HepG2 (cell line): ENCODE data around the gene GLYATL3. TPM values are rescaled to one million over a fixed set of nuclear protein-coding genes. Genes with fewer than 3 reads are reported as not detected.

Source experiments
- ATAC-seq: fragments of 200-7000 bp; cut with Tn5 transposase; 3 replicates; pipeline ENCODE4 v1.9.1; 2020; ENCODE audit warnings: mild to moderate bottlenecking, moderate library complexity
- BruUV-seq: library from RNA; stranded (reverse); fragments of 400-500 nt; replicated peaks from 2 replicates; lab custom pipeline; 2021; lab: Mats Ljungman, UMichigan
- CTCF ChIA-PET: fragments of 300-600 bp; formaldehyde crosslinking; extraction: SDS; loops from one replicate; lab custom pipeline; 2021; ENCODE audit warnings: low total read pairs, inconsistent platforms, low intra/inter-chr PET ratio; lab: Yijun Ruan, JAX
- POLR2A ChIA-PET: fragments of 350-600 bp; sonication (Branson Sonifier 250); formaldehyde crosslinking; loops from one replicate; lab custom pipeline; 2020; ENCODE audit warnings: antibody characterized with exemption, inconsistent platforms; lab: Yijun Ruan, JAX
- DNase-seq: peaks from one replicate; pipeline ENCODE4 v3.0.0-alpha.2; 2015; ENCODE audit warnings: low spot score
- FAIRE-seq: peaks from 3 replicates; lab custom pipeline; 2011; peaks lifted over from hg19 to GRCh38; lab: Jason Lieb, UNC
- H2AFZ ChIP-seq: one replicate; pipeline ENCODE4 v1.6.1; 2011; ENCODE audit warnings: low read length, inconsistent platforms
- H3K27ac ChIP-seq: fragments of 300-600 bp; 3 replicates; pipeline ENCODE4 v1.8.0; 2011; ENCODE audit warnings: mixed run types, mild to moderate bottlenecking, mixed read lengths, low read length, inconsistent platforms; ENCODE audit not compliant: insufficient read depth; ENCODE audit errors: extremely low read length
- H3K27me3 ChIP-seq, 2 experiments: fragments of 200-600 bp in 1 of 2; 2 replicates in 1 of 2; 3 replicates in 1 of 2; pipeline versions ENCODE4 v1.6.0 to v1.8.0; 2011; ENCODE audit warnings: low read length in 2 of 2, mild to moderate bottlenecking in 2 of 2, moderate library complexity in 2 of 2, inconsistent platforms in 1 of 2; ENCODE audit not compliant: insufficient read depth in 2 of 2, control insufficient read depth in 1 of 2
- H3K36me3 ChIP-seq, 2 experiments: fragments of 200-600 bp in 1 of 2; replicated peaks in 1 of 2; 2 replicates in 1 of 2; 3 replicates in 1 of 2; pipeline versions ENCODE4 v1.5.1 to v1.8.0; 2011; ENCODE audit warnings: low read length in 2 of 2, inconsistent platforms in 1 of 2; ENCODE audit not compliant: insufficient read depth in 2 of 2, control insufficient read depth in 1 of 2
- H3K4me1 ChIP-seq: 2 replicates; pipeline ENCODE4 v1.5.1; 2012; ENCODE audit warnings: low read length, inconsistent platforms; ENCODE audit not compliant: insufficient read depth
- H3K4me2 ChIP-seq: 2 replicates; pipeline ENCODE4 v1.6.0; 2011; ENCODE audit warnings: low read depth, low read length, inconsistent platforms
- H3K4me3 ChIP-seq, 3 experiments: fragments of 200-600 bp in 1 of 3; sonication (generic), shearing (Covaris generic) in 1 of 3; replicated peaks in 1 of 3; 2 replicates each; pipeline ENCODE4 v1.5.1; 2011 to 2016; ENCODE audit warnings: low read length in 3 of 3, inconsistent platforms in 2 of 3, low read depth in 2 of 3, mild to moderate bottlenecking in 2 of 3, control low read depth in 1 of 3, mixed read lengths in 1 of 3; ENCODE audit not compliant: insufficient read depth in 1 of 3
- H3K79me2 ChIP-seq: one replicate; pipeline ENCODE4 v1.6.1; 2011; ENCODE audit warnings: low read length, inconsistent platforms; ENCODE audit not compliant: insufficient read depth
- H3K9ac ChIP-seq: 2 replicates; pipeline ENCODE4 v1.6.0; 2011; ENCODE audit warnings: mild to moderate bottlenecking, low read depth, low read length, inconsistent platforms; ENCODE audit not compliant: insufficient read depth
- H3K9me3 ChIP-seq: 2 replicates; pipeline ENCODE4 v1.5.1; 2012; ENCODE audit warnings: mild to moderate bottlenecking, low read length
- H4K20me1 ChIP-seq: 2 replicates; pipeline ENCODE4 v1.6.0; 2011; ENCODE audit warnings: inconsistent platforms, mild to moderate bottlenecking, low read length, moderate library complexity; ENCODE audit not compliant: insufficient read depth
- CEBPB ChIP-seq: IDR thresholded peaks from 2 replicates; pipeline ENCODE4 v1.6.1; 2011; ENCODE audit warnings: low read depth, low read length, improper control_type of control experiment, borderline replicate concordance
- GABPB1 ChIP-seq: IDR thresholded peaks from 2 replicates; pipeline ENCODE4 v1.6.1; 2016; ENCODE audit warnings: mild to moderate bottlenecking, missing genetic modification reagents, moderate library complexity, missing compliant biosample characterization
- ISL2 ChIP-seq: sonication (generic); formaldehyde crosslinking; IDR thresholded peaks from 2 replicates; pipeline ENCODE4 v1.5.0; 2020; ENCODE audit warnings: missing genetic modification reagents
- ZFX ChIP-seq: sonication (generic); formaldehyde crosslinking; IDR thresholded peaks from 2 replicates; pipeline ENCODE4 v1.4.0; 2020; ENCODE audit warnings: mild to moderate bottlenecking, low read depth, missing genetic modification reagents, moderate library complexity
- ZNF652 ChIP-seq: IDR thresholded peaks from 2 replicates; pipeline ENCODE4 v1.6.1; 2016; ENCODE audit warnings: low read depth, borderline replicate concordance
- WGBS: methylation state at CpG from one replicate; pipeline ENCODE4 v1.1.6; 2017; ENCODE audit warnings: low lambda C conversion rate; 5-methylcytosine and 5-hydroxymethylcytosine counted together
- in situ Hi-C: cut with HindIII; loops from 2 replicates; pipeline ENCODE4 v1.10.0; 2017; ENCODE audit warnings: low pct_unique_long_range_greater_than_20kb; ENCODE audit not compliant: extremely low pct_ligation_motif_present
- intact Hi-C: fragments of 100-400 bp; cut with micrococcal nuclease; formaldehyde crosslinking; loops from one replicate; pipeline ENCODE4 v1.10.0; 2022; ENCODE audit not compliant: unreplicated experiment
- polyA plus RNA-seq, 8 experiments: library from polyadenylated mRNA; depleted of rRNA in 3 of 8; stranded (reverse) in 7 of 8; unstranded in 1 of 8; fragments of >200 nt; fragmentation: Illumina TruSeq in 4 of 8; extraction: Trizol in 4 of 8; gene quantifications; 2 replicates each; pipeline versions ENCODE4 v1.2.1 to v1.2.3, GENCODE V29; 2011 to 2016; ENCODE audit warnings: low read depth in 4 of 8, missing spikeins in 1 of 8, mixed read lengths in 1 of 8; ENCODE audit not compliant: insufficient read depth in 1 of 8
- total RNA-seq, 5 experiments: library from RNA; depleted of rRNA; stranded (reverse); fragments of >200 nt; fragmentation: Illumina TruSeq; extraction: Trizol; gene quantifications; 2 replicates each; pipeline ENCODE4 v1.2.3, GENCODE V29; 2016; ENCODE audit warnings: low read depth in 1 of 5
- TF ChIP-seq, protein P1 (sequence below): conservative IDR thresholded peaks from 2 replicates; pipeline ENCODE4 v1.6.1; 2018; ENCODE audit warnings: missing genetic modification reagents

The GLYATL3 gene
- total and polyA plus RNA-seq, 2 of the 13 experiments (the other 11 are each of a cell fraction or from before 2014, with no cell fraction given) = 0.05 TPM; not detected in 1

DNA sequence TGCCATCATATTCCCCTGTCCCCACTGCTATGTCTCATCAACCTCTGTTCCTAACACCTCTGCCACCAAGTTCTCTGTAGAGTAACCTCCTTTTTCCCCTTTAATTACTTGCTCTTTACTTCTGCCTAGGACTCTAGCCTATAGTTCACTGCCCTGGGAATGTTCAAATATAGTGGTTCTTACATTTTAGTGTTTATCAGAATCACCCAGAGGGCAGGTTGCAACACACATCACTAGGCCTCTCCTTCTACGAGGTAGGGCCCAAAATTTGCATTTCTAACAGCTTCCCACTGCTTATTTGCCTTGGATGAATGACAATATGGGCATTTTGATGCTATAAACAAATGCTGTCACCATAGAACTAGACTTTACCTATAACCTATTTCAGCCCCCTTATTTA is 27.6 kb downstream of the GLYATL3 start:
- no TSS peak for BruUV-seq
- H4K20me1 ChIP-seq = no peaks in the 10 kb centered on the region
- no peaks in the 10 kb centered on the region for H3K36me3 ChIP-seq
- no peak overlapping the region for H3K4me3 ChIP-seq
- WGBS = 17% methylated on average over 1 of the region's 1 CpG
- H3K9ac ChIP-seq = no peak overlapping the region
- FAIRE-seq = no peak
- in situ Hi-C loops = loop anchor here (5.0 kb wide), 1 partner anchor 80 kb away; no protein-coding TSS in a partner anchor
- H2AFZ ChIP-seq = peak overlapping the region; percentile 25
- no peak for ATAC-seq
- no peak overlapping the region; the same call in 1 of the 2 replicates for H3K4me2 ChIP-seq
- ChIA-PET POLR2A (no interaction called here), CTCF (no interaction called here)
- no peak for DNase-seq
- H3K79me2 ChIP-seq = no peaks in the 10 kb centered on the region
- TF ChIP-seq GABPB1 (CRISPR knock-in tag) (no peak), ZFX (peak; percentile 31; the same call in 1 of the 2 replicates), CEBPB (peak; percentile 52; the same call in 1 of the 2 replicates)
- intact Hi-C loops = no loop called here
- H3K9me3 ChIP-seq = no peaks in the 10 kb centered on the region
- peak overlapping the region; percentile 9 for H3K27ac ChIP-seq
- H3K27me3 ChIP-seq = no peaks in the 10 kb centered on the region
- peaks cover 57% of the 10 kb centered on the region for H3K4me1 ChIP-seq

DNA sequence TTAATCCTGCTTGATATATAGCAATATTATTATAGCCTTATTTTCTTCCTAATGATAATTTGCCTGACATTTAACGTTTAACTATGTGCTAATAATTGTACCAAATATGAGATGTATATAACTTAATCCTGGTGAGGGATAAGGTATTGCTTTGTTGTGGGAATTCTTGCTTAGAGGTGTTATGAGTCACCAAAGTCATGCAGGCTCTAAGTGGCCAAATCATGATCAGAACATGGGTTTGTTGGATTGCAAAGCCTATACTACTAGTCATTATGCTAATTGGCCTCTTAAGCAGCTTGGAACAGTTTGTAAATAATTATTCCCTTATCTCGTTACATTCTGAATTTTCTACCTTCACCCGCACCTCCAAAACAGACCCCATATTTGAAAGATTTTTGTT is 28.8 kb downstream of the GLYATL3 start:
- H3K27me3 ChIP-seq = no peaks in the 10 kb centered on the region
- BruUV-seq = no TSS peak
- H3K9ac ChIP-seq = no peak overlapping the region
- CTCF ChIA-PET = no interaction called here
- DNase-seq (no peak), FAIRE-seq (no peak), ATAC-seq (no peak)
- H2AFZ ChIP-seq = no peak overlapping the region
- H3K4me2 ChIP-seq = no peak overlapping the region
- H3K9me3 ChIP-seq = no peaks in the 10 kb centered on the region
- H3K27ac ChIP-seq = no peak overlapping the region
- no peaks in the 10 kb centered on the region for H3K79me2 ChIP-seq
- no peak overlapping the region for H3K4me3 ChIP-seq
- no peaks in the 10 kb centered on the region for H3K36me3 ChIP-seq
- in situ Hi-C loops (loop anchor here (5.0 kb wide), 1 partner anchor 79 kb away; no protein-coding TSS in a partner anchor), intact Hi-C loops (no loop called here)
- POLR2A ChIA-PET = no interaction called here
- H4K20me1 ChIP-seq = no peaks in the 10 kb centered on the region
- peaks cover 50% of the 10 kb centered on the region for H3K4me1 ChIP-seq
- TF ChIP-seq ISL2 (CRISPR knock-in tag) = no peak
- TF ChIP-seq ZNF652 (CRISPR knock-in tag) = no peak
- TF ChIP-seq, protein P1, sequence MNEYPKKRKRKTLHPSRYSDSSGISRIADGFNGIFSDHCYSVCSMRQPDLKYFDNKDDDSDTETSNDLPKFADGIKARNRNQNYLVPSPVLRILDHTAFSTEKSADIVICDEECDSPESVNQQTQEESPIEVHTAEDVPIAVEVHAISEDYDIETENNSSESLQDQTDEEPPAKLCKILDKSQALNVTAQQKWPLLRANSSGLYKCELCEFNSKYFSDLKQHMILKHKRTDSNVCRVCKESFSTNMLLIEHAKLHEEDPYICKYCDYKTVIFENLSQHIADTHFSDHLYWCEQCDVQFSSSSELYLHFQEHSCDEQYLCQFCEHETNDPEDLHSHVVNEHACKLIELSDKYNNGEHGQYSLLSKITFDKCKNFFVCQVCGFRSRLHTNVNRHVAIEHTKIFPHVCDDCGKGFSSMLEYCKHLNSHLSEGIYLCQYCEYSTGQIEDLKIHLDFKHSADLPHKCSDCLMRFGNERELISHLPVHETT (CRISPR knock-in tag) = no peak
- WGBS = 57% methylated on average over 3 of the region's 3 CpGs
